Brain microvascular endothelial cell (primary cell): ENCODE measurements around the gene LRRC31.
A peak's percentile ranks its signal among the peaks of the same experiment; 100 is the strongest.

Experiments used
- DNase-seq: peaks from one replicate; pipeline ENCODE4 v3.0.0-alpha.2; 2020
- H3K27ac ChIP-seq: fragments of 250-450 bp; sonication (Bioruptor Pico); 2 replicates; pipeline ENCODE4 v1.5.1; 2020; ENCODE audit warnings: mild to moderate bottlenecking, moderate library complexity
- H3K27me3 ChIP-seq: fragments of 250-450 bp; sonication (Bioruptor Pico); replicated peaks from 2 replicates; pipeline ENCODE4 v1.5.1; 2020; ENCODE audit warnings: mild to moderate bottlenecking
- H3K36me3 ChIP-seq: fragments of 250-450 bp; sonication (Bioruptor Pico); replicated peaks from 2 replicates; pipeline ENCODE4 v1.5.1; 2020; ENCODE audit warnings: mild to moderate bottlenecking
- H3K4me3 ChIP-seq: 2 replicates; pipeline ENCODE4 v1.5.1; 2011; ENCODE audit warnings: low read depth, mild to moderate bottlenecking, control low read depth, low read length, moderate library complexity
- in situ Hi-C: cut with HindIII; loops from 2 replicates; pipeline ENCODE4 v1.10.0; 2017; ENCODE audit warnings: low sequenced_read_pairs, low pct_ligation_motif_present
- TF ChIP-seq, protein P1 (sequence below): IDR thresholded peaks from 2 replicates; pipeline ENCODE4 v1.5.1; 2011; ENCODE audit warnings: low read depth, mild to moderate bottlenecking, moderate library complexity, low read length, control low read depth, inconsistent platforms; ENCODE audit errors: missing control alignments

The LRRC31 gene

DNA sequence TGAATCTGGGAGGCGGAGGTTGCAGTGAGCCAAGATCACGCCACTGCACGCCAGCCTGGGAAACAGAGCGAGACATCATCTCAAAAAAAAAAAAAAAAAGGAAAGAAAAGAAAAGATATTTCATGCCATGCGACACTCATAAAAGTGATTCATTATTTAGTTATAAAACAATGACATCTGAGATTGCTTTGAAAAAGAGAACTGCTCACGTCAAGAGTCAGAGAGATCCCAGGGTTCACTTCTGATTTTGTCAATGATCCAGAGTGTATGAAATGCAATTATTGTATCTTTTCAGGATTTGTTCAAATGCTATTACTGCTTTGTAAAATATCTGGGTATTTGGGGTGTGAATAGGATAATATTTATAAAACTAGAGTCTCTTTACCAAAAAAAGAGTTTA, 35.7 kb upstream of the LRRC31 start:
- TF ChIP-seq, protein P1, sequence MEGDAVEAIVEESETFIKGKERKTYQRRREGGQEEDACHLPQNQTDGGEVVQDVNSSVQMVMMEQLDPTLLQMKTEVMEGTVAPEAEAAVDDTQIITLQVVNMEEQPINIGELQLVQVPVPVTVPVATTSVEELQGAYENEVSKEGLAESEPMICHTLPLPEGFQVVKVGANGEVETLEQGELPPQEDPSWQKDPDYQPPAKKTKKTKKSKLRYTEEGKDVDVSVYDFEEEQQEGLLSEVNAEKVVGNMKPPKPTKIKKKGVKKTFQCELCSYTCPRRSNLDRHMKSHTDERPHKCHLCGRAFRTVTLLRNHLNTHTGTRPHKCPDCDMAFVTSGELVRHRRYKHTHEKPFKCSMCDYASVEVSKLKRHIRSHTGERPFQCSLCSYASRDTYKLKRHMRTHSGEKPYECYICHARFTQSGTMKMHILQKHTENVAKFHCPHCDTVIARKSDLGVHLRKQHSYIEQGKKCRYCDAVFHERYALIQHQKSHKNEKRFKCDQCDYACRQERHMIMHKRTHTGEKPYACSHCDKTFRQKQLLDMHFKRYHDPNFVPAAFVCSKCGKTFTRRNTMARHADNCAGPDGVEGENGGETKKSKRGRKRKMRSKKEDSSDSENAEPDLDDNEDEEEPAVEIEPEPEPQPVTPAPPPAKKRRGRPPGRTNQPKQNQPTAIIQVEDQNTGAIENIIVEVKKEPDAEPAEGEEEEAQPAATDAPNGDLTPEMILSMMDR = no peak
- no peak for DNase-seq
- H3K36me3 ChIP-seq = no peaks in the 10 kb centered on the region
- no peak overlapping the region for H3K4me3 ChIP-seq
- no peak overlapping the region for H3K27ac ChIP-seq
- in situ Hi-C loops = no loop called here
- no peaks in the 10 kb centered on the region for H3K27me3 ChIP-seq

DNA sequence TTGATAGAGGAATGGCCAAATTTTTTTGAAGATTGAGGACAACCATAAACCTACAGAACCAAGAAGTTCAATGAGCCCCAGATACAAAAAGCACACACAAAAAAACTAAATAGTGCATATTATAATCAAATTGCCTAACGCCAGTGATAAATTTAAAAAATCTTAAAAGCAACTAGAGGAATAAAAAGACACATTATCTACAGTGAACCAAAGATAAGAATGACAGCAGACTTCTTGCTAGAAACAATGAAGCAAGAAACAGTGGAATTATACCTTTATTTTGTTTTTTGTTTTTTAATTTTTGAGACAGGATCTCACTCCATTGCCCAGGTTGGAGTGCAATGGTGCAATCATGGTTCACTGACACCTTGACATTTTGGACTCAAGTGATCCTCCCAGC, 31.7 kb upstream of the LRRC31 start:
- no peak for DNase-seq
- TF ChIP-seq, protein P1 = no peak
- in situ Hi-C loops = no loop called here
- Histone ChIP-seq H3K36me3 (no peaks in the 10 kb centered on the region), H3K27ac (no peak overlapping the region), H3K27me3 (no peaks in the 10 kb centered on the region), H3K4me3 (no peak overlapping the region)

DNA sequence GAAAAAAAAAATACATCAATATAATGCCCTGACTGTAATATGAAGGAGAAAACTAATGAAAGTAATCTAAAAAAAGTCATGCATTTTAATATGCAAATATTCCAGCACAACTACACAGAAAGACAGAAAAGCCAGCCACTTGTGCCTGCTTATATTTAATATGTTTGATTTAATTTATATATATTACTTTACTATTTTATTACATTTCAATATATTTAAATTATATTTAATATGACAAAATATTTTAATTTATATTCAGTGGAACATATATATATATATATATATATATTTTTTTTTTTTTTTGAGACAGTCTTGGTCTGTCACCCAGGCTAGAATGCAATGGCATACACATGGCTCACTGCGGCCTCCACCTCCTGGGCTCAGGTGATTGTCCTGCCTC, 27.5 kb upstream of the LRRC31 start:
- TF ChIP-seq, protein P1 = no peak
- Histone ChIP-seq H3K4me3 (no peak overlapping the region), H3K27ac (no peak overlapping the region), H3K27me3 (no peaks in the 10 kb centered on the region), H3K36me3 (no peaks in the 10 kb centered on the region)
- no peak for DNase-seq
- in situ Hi-C loops = no loop called here

DNA sequence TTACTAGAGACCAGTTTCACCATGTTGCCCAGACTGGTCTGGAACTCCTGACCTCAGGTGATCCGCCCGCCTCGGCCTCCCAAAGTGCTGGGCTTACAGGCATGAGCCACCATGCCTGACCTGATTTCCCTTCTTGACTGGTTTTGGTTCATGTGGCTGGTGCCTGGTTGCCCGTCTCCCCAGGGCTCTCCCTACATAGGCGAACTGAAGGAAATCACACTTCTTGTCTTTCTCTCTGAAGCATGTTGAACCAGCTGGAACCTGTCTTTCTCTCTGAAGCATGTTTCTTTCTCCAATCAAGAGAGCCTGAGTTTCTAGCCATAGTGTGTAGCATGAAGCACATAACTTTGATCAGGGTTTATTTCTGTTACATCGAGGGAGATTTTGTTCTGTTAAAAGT, 25.3 kb upstream of the LRRC31 start:
- Histone ChIP-seq H3K4me3 (no peak overlapping the region), H3K27me3 (no peaks in the 10 kb centered on the region), H3K36me3 (no peaks in the 10 kb centered on the region), H3K27ac (no peak overlapping the region)
- no peak for DNase-seq
- in situ Hi-C loops = no loop called here
- TF ChIP-seq, protein P1 = no peak

DNA sequence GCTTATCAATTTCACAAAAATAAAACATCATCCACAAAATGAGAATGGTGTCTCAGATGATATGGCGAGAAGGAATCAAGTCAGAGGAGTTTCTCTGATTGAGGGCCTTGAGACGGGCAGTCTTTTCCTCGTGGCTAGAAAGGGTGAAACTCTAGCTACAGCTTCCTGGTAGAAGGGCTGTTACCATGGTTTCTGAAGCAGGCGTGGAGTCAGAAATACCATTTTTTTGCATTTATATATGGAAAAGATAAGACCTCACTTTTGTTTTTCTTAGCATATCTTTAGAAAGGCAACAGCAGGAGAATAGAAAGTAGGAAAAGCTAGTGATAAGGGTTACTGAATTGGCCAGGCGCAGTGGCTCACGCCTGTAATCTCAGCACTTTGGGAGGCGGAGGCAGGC, 24.4 kb upstream of the LRRC31 start:
- in situ Hi-C loops = no loop called here
- H3K4me3 ChIP-seq = no peak overlapping the region
- H3K27ac ChIP-seq = no peak overlapping the region
- H3K27me3 ChIP-seq = no peaks in the 10 kb centered on the region
- peak; percentile 5 for DNase-seq
- TF ChIP-seq, protein P1 = no peak
- H3K36me3 ChIP-seq = no peaks in the 10 kb centered on the region

DNA sequence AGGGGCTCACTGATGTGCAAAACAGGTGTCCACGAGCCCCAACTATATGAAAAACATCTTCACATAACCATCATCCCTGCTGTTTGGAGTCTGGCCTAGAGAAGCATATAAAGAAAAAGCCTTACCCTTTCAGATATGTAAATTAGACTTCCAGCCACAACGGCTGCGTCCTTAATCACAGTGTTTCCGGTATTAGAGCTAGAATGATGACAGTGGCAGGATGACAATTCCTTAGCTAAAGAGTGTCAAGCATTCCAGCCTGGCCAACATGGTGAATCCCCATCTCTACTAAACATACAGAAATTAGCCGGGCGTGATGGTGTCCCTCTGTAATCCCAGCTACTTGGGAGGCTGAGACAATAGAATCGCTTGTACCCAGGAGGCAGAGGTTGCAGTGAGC, 22.2 kb upstream of the LRRC31 start:
- TF ChIP-seq, protein P1 = no peak
- Histone ChIP-seq H3K27ac (no peak overlapping the region), H3K27me3 (no peaks in the 10 kb centered on the region), H3K4me3 (no peak overlapping the region), H3K36me3 (no peaks in the 10 kb centered on the region)
- in situ Hi-C loops = no loop called here
- DNase-seq = no peak
